ENCODE results near the gene SMG7.

SMG7 gene

GRCh38 chr1:183472488-183473216, at the start of gene SMG7 (continued):
- TF ChIP-seq ZNF518A (tag by site-specific recombination; conservative IDR thresholded peaks at IDR 0.05; ENCODE audit: low read depth) (no peak), ZNF202 (tag by site-specific recombination; IDR thresholded peaks at IDR 0.05; ENCODE audit: borderline replicate concordance) (no peak), ZNF521 (tag by site-specific recombination; IDR thresholded peaks at IDR 0.05) (no peak), ZNF398 (tag by site-specific recombination; IDR thresholded peaks at IDR 0.05) (peak; percentile 66), ZSCAN16 (tag by site-specific recombination; IDR thresholded peaks at IDR 0.05) (no peak), YY1 (tag by site-specific recombination; IDR thresholded peaks at IDR 0.05) (peak; percentile 76), ZNF433 (tag by site-specific recombination; IDR thresholded peaks at IDR 0.05; ENCODE audit: low read depth) (no peak), ZSCAN5A (tag by site-specific recombination; IDR thresholded peaks at IDR 0.05) (0 out of 2 replicates have a peak, but pooled peaks have one; percentile 49), ZNF701 (tag by site-specific recombination; IDR thresholded peaks at IDR 0.05) (no peak), ZNF26 (tag by site-specific recombination; IDR thresholded peaks at IDR 0.05) (no peak), ZFP3 (tag by site-specific recombination; IDR thresholded peaks at IDR 0.05; ENCODE audit: low read depth) (no peak), YY2 (tag by site-specific recombination; IDR thresholded peaks at IDR 0.05) (peak; percentile 14; the same call in 1 of the 2 replicates), ZBTB26 (tag by site-specific recombination; optimal IDR thresholded peaks at IDR 0.05) (peak; percentile 81), ZFP37 (tag by site-specific recombination; IDR thresholded peaks at IDR 0.05) (0 out of 2 replicates have a peak, but pooled peaks have one; percentile 11), GLIS2 (tag by site-specific recombination; IDR thresholded peaks at IDR 0.05) (peak; percentile 90), MZF1 (tag by site-specific recombination; IDR thresholded peaks at IDR 0.05; ENCODE audit: borderline replicate concordance) (no peak; the same call in 1 of the 2 replicates), MEIS1 (CRISPR knock-in tag; IDR thresholded peaks at IDR 0.05; ENCODE audit: borderline replicate concordance) (no peak), OVOL3 (tag by site-specific recombination; IDR thresholded peaks at IDR 0.05) (no peak), ZNF214 (tag by site-specific recombination; IDR thresholded peaks at IDR 0.05; ENCODE audit: borderline replicate concordance) (no peak), KLF7 (tag by site-specific recombination; IDR thresholded peaks at IDR 0.05; ENCODE audit: borderline replicate concordance) (no peak), GLIS1 (tag by site-specific recombination; IDR thresholded peaks at IDR 0.05) (peak; percentile 16), SCRT2 (tag by site-specific recombination; IDR thresholded peaks at IDR 0.05) (peak; percentile 37), KLF16 (tag by site-specific recombination; IDR thresholded peaks at IDR 0.05) (peak; percentile 67; the same call in 1 of the 2 replicates), PRDM1 (tag by site-specific recombination; IDR thresholded peaks at IDR 0.05) (no peak), ZSCAN4 (tag by site-specific recombination; IDR thresholded peaks at IDR 0.05) (no peak), ZNF341 (tag by site-specific recombination; IDR thresholded peaks at IDR 0.05; ENCODE audit: low read depth) (peak; percentile 35; the same call in 1 of the 2 replicates)

Data from HEK293 (cell line).